ENCODE data around the gene JOSD2. TPM values are rescaled to one million over a fixed set of nuclear protein-coding genes. Genes with fewer than 3 reads are reported as not detected.

JOSD2 gene
- total RNA-seq, 2 donors from 2014 or later = 29.4 to 31.7 TPM

DNA sequence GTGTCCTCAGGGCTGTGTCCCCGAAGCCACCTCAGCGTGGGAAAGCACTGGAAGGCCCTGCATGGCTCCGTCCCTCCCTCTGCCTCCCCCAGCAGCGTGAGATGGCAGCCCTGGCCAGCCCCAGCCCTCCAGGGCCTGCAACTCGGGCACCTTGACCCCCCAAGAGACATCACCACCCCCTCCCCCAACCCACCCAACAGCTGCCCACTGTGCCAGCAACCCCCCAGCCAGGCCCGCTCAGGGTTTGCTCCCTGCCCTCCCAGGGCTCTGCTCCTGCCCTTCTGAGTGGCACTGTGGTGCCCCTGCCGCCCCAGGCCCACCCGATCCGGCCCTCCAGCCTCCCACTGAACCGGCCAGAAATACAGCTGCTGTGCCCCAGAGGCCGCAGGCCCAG is 4.2 kb upstream of the JOSD2 start:
- Histone ChIP-seq H3K9me3 (no peaks in the 10 kb centered on the region), H3K4me3 (no peak overlapping the region), H3K4me1 (replicated peaks) (peaks cover 3% of the 10 kb centered on the region), H3K27ac (no peak overlapping the region), H3K27me3 (replicated peaks; ENCODE audit: insufficient read depth) (no peaks in the 10 kb centered on the region), H3K36me3 (no peaks in the 10 kb centered on the region)
- no peak for DNase-seq (ENCODE audit: low spot score)
- 95% methylated on average over 4 of the region's 11 CpGs for WGBS
- intact Hi-C loops (cut with DNase I) = no loop called here
- TF ChIP-seq POLR2AphosphoS5 (IDR thresholded peaks at IDR 0.05) (no peak), POLR2A (IDR thresholded peaks at IDR 0.05) (no peak)
- TF ChIP-seq, protein P1, sequence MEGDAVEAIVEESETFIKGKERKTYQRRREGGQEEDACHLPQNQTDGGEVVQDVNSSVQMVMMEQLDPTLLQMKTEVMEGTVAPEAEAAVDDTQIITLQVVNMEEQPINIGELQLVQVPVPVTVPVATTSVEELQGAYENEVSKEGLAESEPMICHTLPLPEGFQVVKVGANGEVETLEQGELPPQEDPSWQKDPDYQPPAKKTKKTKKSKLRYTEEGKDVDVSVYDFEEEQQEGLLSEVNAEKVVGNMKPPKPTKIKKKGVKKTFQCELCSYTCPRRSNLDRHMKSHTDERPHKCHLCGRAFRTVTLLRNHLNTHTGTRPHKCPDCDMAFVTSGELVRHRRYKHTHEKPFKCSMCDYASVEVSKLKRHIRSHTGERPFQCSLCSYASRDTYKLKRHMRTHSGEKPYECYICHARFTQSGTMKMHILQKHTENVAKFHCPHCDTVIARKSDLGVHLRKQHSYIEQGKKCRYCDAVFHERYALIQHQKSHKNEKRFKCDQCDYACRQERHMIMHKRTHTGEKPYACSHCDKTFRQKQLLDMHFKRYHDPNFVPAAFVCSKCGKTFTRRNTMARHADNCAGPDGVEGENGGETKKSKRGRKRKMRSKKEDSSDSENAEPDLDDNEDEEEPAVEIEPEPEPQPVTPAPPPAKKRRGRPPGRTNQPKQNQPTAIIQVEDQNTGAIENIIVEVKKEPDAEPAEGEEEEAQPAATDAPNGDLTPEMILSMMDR (IDR thresholded peaks at IDR 0.05) = no peak

DNA sequence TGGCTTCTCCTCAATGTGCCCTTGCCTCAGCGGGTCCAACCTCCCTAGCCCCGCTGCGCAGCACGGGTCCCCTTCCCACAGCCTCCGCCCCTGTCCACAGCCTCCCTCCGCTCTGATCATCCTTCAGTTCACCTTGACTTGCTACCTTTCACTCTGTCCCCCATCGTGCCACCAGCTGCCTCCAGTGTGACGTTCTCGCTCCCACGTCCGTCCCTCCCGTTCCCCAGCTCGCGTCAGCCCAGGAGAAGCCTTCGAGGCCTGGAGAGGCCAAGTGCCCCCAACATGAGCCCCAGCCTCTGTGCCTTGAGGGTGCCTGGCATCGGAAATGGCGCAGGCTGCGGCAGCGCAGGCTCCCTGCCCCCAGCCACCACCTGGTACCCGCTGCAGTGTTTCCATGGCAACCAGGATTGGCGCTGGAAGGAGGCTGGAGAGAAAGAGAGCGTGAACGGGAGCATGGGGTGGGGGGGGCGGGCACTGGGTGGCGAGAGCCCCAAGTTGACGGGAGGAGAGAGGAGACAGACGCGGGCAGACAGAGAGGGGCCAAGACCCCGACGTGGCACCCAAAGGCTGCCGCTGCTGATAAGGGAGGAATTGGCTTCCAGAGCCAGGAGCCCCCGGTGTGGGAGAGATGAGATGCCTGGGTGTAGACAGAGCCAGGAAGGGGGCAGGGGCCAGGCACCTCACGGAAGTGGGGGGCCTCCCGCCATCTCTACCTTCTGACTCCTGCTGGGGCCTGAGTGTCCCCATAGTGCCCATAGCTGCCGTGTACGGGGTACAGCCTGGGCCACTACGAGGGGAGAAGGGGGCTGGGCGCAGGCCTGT is 3.6 kb upstream of the JOSD2 start:
- Histone ChIP-seq H3K27me3 (replicated peaks; ENCODE audit: insufficient read depth) (no peaks in the 10 kb centered on the region), H3K4me1 (replicated peaks) (peaks cover 4% of the 10 kb centered on the region), H3K4me3 (no peak overlapping the region), H3K27ac (no peak overlapping the region), H3K36me3 (no peaks in the 10 kb centered on the region), H3K9me3 (no peaks in the 10 kb centered on the region)
- intact Hi-C loops (cut with DNase I) = no loop called here
- DNase-seq (ENCODE audit: low spot score) = no peak
- WGBS = 35% methylated on average over 38 of the region's 38 CpGs
- TF ChIP-seq, protein P1 (IDR thresholded peaks at IDR 0.05) = no peak
- TF ChIP-seq POLR2A (IDR thresholded peaks at IDR 0.05) = no peak
- no peak for TF ChIP-seq POLR2AphosphoS5 (IDR thresholded peaks at IDR 0.05)

DNA sequence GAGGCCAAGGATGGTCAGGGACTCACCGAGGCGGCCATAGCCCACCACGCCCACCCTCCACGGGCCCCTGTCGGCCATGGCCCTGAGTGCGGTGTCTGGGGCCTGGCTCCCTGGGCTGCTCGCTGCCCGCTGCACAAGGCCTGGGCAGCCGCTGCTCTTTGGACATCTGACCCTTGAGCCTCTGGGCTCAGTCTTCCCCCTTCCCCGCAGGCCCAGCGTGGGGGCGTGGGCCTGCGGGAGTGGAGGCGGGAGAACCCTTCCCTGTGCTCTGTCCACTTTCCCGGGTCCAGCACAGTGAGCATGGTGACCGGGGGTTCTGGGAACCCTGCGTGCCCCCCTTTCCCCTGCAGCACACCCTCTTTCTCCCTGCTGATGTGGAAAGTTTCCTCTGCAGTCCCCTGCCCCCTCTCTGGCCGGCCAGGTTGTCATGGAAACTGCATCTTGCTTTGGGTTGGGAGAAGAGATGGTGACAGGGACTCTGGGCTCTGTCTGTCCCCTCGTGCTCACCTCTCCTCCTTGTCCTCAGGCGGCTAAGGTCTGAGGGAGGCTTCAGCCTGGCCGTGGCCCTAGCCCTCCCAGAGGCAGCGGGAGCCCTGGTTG is 2.9 kb upstream of the JOSD2 start, which contains the start of gene ASPDH:
Gene ASPDH, minus strand, starts transcription at position 168 of the 600 bp plus-strand sequence. Its CDS starts 90 bp downstream, at position 78.
- Histone ChIP-seq H3K4me1 (replicated peaks) (peaks cover 4% of the 10 kb centered on the region), H3K9me3 (no peaks in the 10 kb centered on the region), H3K27ac (no peak within 1 kb of the TSS), H3K36me3 (no peaks in the 10 kb centered on the region), H3K4me3 (no peak within 1 kb of the TSS), H3K27me3 (replicated peaks; ENCODE audit: insufficient read depth) (no peaks in the 10 kb centered on the region)
- intact Hi-C loops (cut with DNase I) = no loop called here
- WGBS = 43% methylated on average over 21 of the region's 22 CpGs
- no peak for DNase-seq (ENCODE audit: low spot score)
- TF ChIP-seq, protein P1 (IDR thresholded peaks at IDR 0.05) = no peak
- no peak for TF ChIP-seq POLR2A (IDR thresholded peaks at IDR 0.05)
- no peak for TF ChIP-seq POLR2AphosphoS5 (IDR thresholded peaks at IDR 0.05)

DNA sequence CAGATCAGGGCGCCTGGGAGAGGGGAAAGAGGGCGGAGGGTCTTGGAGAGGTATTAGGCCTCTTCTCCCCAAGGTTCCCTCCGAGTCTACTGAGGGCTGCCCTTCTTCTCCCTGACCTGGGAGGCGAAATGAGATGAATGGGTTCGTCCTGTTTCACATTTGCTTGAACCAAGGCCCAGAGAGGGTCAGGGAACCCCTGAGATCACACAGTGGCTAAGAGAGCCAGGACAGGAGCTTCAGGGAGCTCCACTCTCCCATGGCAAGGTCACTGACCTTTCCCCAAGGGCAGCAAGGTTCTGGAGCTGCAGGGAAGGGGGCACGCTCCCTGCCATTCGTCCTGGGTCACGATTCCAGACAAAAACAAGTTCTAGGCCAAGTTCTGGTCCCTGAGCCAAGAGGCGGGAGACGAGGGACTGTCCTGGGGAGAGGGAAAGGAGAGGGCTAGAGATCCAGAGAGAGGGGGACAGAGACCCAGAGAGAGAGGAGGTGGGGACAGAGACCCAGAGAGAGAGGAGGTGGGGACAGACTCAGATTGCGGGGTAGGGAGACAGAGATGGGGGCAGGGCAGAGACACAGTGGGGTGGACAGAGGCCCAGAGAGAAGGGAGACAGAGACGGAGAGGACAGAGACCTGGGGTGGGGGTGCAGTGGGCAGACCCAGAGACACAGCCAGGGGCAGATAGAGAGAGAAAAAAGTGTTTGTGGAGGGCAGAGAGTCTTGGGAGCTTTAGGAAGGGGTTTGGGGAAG is 2.2 kb upstream of the JOSD2 start:
- TF ChIP-seq, protein P1 (IDR thresholded peaks at IDR 0.05) = no peak
- TF ChIP-seq POLR2A (IDR thresholded peaks at IDR 0.05) (no peak), POLR2AphosphoS5 (IDR thresholded peaks at IDR 0.05) (no peak)
- Histone ChIP-seq H3K9me3 (no peaks in the 10 kb centered on the region), H3K4me1 (replicated peaks) (peaks cover 4% of the 10 kb centered on the region), H3K4me3 (no peak overlapping the region), H3K36me3 (no peaks in the 10 kb centered on the region), H3K27ac (no peak overlapping the region), H3K27me3 (replicated peaks; ENCODE audit: insufficient read depth) (no peaks in the 10 kb centered on the region)
- DNase-seq (ENCODE audit: low spot score) = no peak
- intact Hi-C loops (cut with DNase I) = no loop called here
- 65% methylated on average over 12 of the region's 12 CpGs for WGBS
